NCI-H748 (cell line): ENCODE data around the gene NHLH1.

Experiments
- DNase-seq: peaks from one replicate; lab custom pipeline; 2025; ENCODE audit not compliant: unreplicated experiment; lab: John Stamatoyannopoulos, UW

The NHLH1 gene

GRCh38 chr1:160358073-160358472 lies 8.8 kb upstream of the NHLH1 start:
- DNase-seq, result no peak

- DNase-seq, result no peak
Measured at GRCh38 chr1:160359559-160360226, 7.2 kb upstream of the NHLH1 start.

GRCh38 chr1:160360227-160360695 lies 6.6 kb upstream of the NHLH1 start:
- no peak for DNase-seq

- DNase-seq, result no peak
Measured at GRCh38 chr1:160361199-160361598, 5.7 kb upstream of the NHLH1 start.

GRCh38 chr1:160361814-160362167 lies 5.1 kb upstream of the NHLH1 start:
- no peak for DNase-seq

- DNase-seq, result no peak
Measured at GRCh38 chr1:160362168-160362957, 4.5 kb upstream of the NHLH1 start.

- DNase-seq, result no peak
Measured at GRCh38 chr1:160363010-160363409, 3.9 kb upstream of the NHLH1 start.

GRCh38 chr1:160363951-160364735 lies 2.7 kb upstream of the NHLH1 start:
- no peak for DNase-seq

- no peak for DNase-seq
Measured at GRCh38 chr1:160365325-160365724, 1.5 kb upstream of the NHLH1 start.

- no peak for DNase-seq
Measured at GRCh38 chr1:160367516-160367900, 637 bp downstream of the NHLH1 start.

GRCh38 chr1:160367934-160368923 lies 1.4 kb downstream of the NHLH1 start:
- no peak for DNase-seq

GRCh38 chr1:160369087-160369486 lies 2.2 kb downstream of the NHLH1 start:
- DNase-seq, result no peak

GRCh38 chr1:160370561-160371345 lies 3.9 kb downstream of the NHLH1 start:
- DNase-seq, result no peak

GRCh38 chr1:160371346-160371631 lies 4.4 kb downstream of the NHLH1 start:
- no peak for DNase-seq

GRCh38 chr1:160371756-160372155 lies 4.9 kb downstream of the NHLH1 start:
- DNase-seq, result no peak

GRCh38 chr1:160373696-160374095 lies 6.8 kb downstream of the NHLH1 start:
- no peak for DNase-seq

- no peak for DNase-seq
Measured at GRCh38 chr1:160374306-160375110, 7.6 kb downstream of the NHLH1 start.

- DNase-seq, result peak; percentile 31
Measured at GRCh38 chr1:160375788-160376524, 9.1 kb downstream of the NHLH1 start.
